HG03108 (cell line): Measurements from ENCODE around the gene PLA2G4D.

Experiments
- ATAC-seq: cut with Tn5 transposase; IDR thresholded peaks from one replicate; pipeline ENCODE4 v1.9.1; 2021; ENCODE audit warnings: moderate library complexity; ENCODE audit not compliant: unreplicated experiment

PLA2G4D gene, protein sequence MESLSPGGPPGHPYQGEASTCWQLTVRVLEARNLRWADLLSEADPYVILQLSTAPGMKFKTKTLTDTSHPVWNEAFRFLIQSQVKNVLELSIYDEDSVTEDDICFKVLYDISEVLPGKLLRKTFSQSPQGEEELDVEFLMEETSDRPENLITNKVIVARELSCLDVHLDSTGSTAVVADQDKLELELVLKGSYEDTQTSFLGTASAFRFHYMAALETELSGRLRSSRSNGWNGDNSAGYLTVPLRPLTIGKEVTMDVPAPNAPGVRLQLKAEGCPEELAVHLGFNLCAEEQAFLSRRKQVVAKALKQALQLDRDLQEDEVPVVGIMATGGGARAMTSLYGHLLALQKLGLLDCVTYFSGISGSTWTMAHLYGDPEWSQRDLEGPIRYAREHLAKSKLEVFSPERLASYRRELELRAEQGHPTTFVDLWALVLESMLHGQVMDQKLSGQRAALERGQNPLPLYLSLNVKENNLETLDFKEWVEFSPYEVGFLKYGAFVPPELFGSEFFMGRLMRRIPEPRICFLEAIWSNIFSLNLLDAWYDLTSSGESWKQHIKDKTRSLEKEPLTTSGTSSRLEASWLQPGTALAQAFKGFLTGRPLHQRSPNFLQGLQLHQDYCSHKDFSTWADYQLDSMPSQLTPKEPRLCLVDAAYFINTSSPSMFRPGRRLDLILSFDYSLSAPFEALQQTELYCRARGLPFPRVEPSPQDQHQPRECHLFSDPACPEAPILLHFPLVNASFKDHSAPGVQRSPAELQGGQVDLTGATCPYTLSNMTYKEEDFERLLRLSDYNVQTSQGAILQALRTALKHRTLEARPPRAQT

DNA sequence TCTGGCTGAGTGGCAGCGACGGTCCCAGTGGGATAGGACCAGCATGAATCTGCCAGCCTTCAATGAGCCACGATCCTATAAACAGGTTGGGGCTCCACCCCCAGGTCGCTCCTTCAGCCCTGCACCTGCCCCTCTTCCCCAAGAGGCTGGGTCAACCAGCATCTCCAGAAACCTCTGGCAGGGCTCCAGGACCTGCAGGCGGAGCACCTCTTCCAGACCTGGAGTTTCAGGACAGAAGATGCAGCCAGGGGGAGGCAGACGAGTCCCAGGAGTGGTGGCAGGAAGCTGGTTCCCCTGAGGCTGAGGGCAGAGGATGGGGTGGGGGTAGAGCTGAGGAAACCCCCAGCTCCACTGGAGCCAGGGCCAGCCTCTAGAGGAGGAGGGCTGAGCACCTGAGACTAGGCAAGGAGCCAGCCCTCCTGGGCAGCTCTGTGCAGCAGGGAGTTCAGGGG, at the start of gene PLA2G4D:
PLA2G4D (minus strand) TSS at position 51 of the 452 bp plus-strand sequence. CDS start 103 bp downstream, outside the sequence.
- no peak for ATAC-seq

DNA sequence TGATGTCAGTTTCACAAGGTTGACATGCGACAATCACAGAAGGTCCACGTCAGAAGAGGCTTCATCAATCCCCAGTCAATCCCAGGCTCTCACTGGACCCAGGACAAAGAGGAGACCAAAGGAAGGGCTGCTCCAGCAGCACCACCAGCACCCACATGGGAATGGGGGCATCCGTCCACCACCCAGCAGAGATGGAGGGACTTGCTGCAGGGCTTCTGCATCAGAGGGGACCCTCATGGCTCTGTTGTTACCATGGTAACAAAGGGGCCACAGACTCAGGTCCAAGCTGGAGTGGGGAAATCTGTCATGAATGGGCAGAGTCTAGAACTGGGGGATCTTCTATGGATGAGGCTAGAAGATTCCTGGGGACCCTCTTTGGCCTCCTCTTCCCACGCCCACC, 49.0 kb upstream of the PLA2G4D start:
- ATAC-seq, result no peak

DNA sequence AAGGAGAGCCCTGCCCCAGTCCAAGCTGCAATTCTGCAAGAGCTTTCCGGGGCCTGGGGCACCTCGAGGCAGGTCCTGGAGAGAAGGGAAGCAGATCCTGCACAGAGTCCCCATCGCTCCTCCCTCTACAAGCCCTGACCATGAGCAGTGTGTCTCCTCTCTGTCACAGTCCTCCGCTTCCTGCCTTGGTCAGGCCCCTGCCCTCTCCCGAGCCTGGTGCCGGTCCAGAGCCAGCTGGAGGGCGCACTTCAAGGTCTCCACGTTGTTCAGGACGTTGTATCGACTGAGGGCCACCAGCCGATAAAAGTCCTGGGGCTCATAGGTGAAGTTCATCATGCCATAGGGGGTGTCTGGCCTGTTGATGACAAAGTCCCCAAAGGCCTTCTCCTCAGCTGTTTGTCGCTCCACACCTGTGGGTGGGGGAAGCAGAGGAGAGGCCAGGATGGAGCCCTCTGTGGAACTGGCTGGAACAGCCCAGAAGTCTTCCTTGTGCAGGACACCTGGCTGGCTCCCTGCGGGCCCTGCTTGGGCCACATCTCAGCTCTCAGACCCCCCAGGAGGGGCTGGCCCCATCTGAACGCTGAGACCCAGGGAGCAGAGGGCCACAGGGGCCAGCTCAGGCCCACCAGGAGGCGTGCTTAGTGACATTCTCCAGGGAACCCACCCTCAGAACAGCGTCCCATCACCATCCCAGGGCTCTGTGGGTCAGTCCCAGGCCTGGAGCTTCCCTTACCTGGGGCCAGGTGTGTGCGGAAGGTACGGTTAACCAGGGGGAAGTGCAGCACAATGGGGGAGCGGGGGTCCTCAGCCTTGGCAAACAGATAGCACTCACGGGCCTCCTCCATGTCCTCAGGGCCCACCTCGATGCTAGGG, 47.7 kb upstream of the PLA2G4D start:
- no peak for ATAC-seq

DNA sequence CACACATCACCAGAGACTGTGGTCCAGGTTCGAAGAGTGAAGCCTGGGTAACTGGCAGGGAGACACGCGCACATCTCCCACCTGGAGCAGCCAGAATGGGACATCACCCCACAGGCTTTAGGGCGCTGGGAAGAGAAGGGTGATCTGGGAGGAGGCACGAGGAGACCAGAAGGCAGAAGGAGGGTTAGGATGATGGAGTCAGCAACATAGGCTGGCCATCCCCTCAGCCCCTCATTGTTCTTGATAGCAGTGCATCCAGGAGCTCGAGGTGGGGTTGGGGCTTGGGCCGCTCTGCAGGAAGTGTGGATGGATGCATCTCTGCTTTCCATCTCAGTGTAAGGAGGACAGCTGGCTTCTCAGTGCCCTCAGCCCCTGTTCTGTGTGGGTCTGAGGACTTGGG, 46.9 kb upstream of the PLA2G4D start:
- ATAC-seq, result no peak

DNA sequence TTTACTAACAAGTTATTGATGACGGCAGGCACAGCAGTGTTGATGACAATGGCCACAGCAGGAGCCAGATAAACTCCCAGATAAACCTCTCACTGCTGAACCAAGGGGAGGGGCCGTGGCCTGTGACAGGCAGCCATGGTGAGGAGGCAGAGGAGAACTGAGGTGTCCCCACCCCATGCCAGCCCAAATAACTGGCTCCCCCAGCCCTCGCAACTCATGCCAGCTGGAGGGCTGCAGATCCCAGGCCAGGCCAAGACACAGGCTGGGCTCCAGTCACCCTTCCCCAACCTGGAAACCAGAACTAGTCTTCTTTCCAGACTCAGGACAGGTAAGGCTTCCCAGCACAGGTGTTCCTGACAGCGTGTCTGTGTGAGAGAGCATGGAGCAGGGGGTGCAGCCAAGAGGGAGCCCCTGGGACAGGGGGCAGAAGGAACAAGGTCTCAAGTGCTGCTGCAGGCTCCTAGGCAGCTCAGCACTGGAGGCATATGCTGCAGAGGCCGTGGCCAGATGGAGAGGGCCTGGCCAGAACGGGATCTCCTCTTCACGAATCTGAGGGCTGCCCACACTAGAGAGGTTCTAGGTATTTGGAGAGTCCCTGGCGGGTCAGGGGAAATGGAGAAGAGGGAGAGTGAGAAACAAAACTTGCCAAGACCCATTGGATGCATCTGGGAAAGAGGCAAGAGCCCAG, 46.2 kb upstream of the PLA2G4D start:
- ATAC-seq, result no peak

DNA sequence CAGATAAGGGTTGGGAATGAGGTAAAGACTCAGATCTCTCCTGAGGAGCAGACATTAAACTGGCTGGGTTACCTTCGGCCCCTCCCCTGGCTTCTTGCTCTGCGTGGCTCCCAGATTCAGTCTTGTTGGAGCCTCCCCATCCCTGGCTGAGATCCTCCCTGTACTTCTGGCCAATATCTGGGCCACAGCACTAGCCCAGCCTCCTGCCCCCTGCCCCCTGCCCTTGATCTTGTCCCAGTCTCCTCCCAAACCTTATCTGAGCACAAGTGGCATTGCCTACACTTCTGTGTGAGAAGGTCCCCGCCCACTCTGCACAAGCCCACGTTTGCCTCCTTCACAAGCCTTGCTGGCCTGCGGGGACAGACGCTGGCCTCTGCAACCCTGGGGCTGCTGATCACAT, 45.2 kb upstream of the PLA2G4D start:
- no peak for ATAC-seq

DNA sequence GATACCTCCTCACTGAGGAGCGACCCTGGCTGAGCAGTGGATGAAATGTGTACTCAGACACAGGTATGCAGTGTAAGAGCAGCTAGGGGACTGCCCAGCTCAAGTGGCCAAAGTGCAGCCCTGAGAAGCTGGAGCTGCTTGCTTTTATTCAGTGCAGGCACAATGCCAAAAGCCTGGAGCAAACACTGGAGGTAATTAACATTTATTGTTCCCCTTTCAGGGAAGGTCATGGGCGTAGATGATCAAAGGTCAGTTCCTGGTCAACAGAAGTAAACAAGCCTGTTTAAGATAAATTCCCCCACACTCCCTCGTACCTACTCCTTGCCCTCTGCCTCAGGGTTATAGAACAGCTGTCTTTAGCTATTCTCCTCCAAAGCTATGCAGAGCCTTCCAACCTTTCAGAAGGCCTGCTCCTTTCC, 44.6 kb upstream of the PLA2G4D start:
- ATAC-seq, result no peak

DNA sequence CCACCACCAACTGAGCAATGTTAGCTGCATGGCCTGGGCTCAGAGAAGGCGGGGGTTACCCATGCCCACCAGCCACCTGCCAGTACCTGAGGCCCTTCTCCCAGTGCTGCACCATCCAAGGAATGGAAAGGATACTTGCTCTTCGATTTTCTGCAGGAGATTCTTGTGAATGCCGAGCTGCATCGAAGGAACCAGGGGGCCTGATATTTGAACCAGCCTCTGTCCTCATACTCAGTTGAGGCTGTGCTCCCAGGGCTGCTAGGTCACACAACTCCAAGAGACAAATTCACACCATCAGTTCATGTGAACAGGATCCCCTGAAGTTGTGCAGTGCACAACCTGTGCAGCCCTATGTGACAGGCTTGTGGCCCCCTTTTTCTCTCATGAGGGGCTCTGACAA, 44.0 kb upstream of the PLA2G4D start:
- no peak for ATAC-seq

DNA sequence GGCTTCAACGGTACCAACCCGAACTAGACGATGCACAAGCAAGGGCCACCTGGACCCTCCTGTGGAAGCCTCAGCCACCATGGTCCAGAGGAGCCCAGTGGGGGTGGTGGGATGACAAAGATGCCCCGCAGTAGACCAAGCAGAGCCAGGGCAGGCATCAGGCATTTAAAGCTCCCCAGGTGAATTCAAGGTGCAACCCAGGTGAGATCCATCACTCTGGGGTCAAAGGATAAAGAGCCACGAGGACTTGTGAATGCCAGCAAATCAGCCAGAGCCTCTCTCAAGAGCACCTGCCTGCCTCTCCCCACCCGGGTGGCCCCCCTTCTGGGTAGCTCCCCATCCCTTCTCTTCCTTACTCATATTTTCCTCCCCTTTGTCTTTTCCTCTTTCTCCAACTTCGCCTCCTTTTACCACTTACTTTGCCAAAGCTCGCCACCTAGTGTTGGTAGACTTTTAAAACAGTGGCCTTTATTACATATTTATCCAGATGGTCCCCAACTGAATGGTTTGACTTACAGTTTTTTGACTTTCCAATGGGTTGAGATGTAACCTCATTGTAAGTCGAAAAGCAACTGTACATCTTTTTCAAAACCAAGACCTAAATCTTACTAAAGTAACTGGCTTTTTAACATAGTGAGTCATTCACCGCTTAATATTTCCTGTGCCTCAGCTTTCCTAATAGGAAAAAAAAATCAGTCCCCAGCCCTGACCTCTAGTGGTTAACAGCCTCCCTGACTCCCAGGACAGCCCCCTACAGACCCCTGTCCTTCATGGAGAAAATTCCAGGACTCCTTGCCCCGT, 43.3 kb upstream of the PLA2G4D start:
- ATAC-seq, result no peak

DNA sequence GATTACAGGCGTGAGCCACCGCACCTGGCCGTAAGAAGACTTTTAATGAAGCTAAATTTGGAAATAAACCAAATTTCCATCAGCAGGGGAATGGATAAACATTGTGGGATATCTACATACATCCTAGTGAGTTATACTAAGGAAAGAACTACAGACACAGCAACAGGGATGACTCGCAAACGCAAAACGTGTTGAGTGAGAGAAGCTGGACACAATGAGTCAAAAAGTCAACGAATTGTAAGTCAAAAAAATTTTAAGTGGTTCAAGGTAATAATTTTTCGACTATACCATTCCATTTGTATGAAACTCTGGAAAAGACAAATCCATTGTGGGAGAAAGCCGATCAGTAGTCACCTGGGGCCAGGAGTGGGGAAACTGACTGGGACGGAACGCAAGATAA, 42.2 kb upstream of the PLA2G4D start:
- no peak for ATAC-seq

DNA sequence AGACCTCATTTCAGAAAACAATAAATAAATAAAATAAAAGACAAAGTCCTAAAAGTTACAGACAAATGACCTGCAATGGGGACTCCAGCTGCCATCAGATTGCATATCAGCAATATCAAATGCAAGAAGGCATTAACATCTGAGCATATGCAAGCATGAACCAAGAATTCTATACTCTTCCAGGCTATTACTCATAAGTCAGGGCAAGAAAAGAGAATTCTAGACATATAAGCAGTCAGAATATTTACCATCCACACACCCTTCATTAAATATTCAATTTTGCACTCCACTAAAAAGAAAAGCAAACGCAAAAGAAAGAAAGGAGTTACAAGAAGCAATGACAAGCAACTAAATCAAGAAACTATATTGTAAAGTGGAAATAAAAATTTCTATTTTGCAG, 41.0 kb upstream of the PLA2G4D start:
- no peak for ATAC-seq

DNA sequence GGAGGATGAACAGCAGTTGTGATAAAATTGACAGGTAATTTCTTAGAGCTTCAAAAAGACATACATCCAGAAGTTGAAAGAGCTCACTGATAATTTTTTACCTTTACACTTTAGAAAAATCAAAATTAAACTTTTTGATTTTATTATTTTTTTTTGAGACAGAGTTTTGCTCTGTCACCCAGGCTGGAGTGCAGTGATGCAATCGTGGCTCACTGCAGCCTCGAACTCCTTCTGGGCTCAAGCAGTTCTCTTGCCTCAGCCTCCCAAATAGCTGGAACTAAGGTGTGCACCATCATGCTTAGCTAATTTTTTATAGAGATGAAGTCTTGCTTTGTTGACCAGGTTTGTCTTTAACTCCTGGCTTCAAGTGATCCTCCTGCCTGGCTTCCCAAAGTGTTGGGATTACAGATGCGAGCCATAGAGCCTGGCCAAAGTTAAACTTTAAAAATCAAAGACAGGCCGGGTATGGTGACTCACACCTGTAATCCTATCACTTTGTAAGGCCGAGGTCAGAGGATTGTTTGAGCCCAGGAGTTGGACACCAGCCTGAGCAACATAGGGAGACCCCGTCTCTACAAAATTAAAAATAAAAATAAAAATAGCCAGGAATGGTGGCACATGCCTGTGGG, 40.4 kb upstream of the PLA2G4D start:
- ATAC-seq, result no peak

DNA sequence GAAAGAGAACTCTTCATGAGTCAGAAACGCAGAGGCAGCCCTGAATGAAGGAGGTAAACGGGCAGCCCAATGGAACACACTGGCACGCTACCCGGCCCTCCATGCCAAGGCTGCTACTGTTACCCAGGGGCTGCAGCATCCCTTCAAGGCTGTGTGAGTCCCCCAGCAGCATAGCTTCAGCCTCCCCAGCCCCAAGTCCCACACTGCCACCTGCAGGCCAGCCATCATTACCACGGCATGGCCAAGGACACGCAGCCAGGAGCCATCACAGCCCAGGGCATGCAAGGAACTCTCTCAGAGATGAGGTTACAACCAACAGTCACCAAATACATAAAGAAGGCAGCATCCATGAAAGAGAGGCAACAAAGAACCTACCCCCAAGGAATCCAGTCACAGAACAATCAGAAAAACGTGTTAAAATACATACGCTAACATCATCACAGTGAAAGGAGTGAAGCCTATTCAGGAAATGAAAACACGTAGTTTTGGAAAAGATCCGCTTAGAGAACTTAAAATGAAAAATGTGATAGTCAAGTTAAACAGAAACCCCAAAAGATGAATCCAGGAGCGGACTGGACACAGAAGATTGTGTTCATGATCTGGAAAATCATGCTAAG, 39.6 kb upstream of the PLA2G4D start:
- ATAC-seq, result no peak

DNA sequence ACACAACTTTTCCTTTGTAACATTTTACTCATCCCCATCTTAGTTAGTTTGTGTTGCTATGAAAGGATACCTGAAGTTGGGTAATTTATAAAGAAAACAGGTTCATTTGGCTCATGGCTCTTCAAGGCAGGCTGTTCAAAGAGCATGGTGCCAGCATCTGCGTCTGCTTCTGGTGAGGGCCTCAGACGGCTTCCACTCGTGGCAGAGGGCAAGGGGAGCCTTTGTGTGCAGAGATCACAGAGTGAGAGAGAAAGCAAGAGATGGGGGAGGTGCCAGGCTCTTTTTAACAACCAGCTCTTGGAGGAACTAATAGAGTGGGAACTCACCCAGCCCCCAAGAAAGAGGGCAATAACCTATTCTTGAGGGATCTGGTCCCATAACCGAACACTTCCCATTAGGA, 39.0 kb upstream of the PLA2G4D start:
- no peak for ATAC-seq

DNA sequence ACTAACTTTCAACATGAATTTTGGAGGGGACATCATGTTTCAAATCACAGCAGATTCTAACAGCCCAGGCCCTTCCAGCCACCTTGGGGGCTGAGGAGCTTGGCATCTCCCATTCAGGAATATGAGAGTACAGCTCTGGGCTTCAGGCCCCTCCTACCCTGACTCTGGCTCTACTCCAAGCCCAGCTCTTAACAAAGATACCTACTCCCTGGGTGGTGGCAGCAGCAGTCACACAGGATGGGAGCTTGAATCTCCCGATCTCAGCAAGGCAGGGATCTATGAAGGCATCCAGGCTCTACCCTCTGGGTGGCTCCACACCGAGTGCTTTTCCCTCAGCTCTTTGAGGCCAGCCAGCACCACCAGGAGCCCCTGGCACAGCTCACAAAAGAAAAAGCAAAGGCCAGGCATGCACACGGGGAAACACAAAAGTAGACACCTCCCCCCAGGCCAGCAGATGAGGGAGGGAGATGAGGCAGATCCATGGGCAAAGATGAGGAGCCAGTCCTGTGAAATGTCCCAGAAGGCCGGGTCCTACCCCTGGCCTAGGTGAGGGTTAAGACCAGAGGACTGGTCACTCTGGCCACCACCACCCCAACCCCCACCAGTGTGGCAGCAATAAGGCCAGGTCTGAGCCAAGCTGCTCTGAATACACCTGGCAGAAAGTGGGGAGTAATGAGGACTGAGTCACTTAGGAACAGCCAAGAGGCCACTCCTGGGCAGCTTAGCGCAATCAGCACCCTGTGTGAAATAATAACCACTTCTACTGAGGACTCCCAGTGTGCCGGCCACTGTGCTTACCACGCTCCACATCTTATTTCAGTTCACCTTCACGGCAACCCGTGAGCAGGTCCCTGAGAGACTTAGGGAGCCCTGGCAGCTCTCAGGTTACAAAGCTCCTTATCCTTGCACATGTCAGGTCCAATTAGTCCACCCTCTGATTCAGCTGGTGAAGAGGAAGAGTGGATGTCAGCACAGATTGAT, 37.8 kb upstream of the PLA2G4D start:
- ATAC-seq, result no peak

DNA sequence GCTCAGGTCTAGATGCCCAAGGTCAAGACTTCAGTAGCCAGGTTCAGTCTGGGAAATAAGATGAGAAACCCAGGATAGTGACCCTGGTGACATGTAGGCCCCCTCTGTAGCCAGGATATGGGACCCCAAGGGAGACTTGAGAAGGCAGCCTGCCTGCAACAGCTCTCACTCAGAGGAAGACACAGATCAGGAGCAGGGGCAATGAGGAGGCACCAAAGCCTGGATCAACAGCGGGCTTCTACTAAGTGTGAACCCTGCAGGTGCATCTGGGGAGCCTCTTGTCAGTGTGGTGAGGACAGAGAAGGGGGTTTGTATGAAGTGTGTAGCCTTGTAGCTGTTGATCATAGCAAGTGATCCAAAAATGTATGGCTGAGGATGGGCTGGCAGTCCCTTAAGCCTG, 36.6 kb upstream of the PLA2G4D start:
- no peak for ATAC-seq

DNA sequence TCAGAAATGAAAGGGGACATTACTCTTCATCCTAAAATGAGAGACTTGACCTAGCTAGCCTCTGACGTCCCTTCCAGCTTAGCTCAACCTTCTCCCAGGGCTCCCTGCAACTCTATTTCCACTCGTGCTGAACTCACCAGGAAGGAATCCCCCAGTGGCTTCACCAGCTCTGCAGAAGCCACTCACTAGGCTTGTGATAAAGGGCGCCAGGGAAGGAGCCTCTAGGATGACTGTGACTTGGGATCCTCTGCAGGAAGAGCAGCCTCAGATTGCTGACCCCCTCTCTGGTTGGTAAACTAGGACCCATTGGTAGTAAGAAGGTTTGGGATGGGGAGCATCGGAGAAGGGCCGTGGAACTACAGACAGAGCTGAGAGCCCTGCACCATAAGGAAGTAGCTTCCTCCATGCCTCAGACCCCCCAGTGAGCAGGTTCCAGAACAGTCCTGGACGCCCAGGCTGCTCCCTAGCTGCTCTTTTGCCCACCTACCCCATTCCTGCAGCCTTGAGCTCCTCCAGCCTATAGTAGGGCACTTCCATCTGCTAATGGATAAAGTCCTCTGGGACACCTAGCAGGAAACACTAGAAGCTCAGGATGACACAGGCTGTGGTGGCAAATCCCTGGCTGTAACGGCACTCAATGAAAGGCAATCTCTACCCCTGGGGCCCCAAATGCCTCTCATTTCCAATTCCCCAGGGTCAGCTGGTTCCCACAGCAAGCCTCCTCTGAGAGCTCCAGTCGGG, 36.1 kb upstream of the PLA2G4D start:
- no peak for ATAC-seq
